ENCODE measurements around the gene ILF3. TPM values are rescaled to one million over a fixed set of nuclear protein-coding genes. Genes with fewer than 3 reads are reported as not detected.

The ILF3 gene
- total and polyA plus RNA-seq, 10 of the 15 experiments (the other 5 are each of a cell fraction or from before 2014, with no cell fraction given): 28.1 to 383 (median 176) TPM

DNA sequence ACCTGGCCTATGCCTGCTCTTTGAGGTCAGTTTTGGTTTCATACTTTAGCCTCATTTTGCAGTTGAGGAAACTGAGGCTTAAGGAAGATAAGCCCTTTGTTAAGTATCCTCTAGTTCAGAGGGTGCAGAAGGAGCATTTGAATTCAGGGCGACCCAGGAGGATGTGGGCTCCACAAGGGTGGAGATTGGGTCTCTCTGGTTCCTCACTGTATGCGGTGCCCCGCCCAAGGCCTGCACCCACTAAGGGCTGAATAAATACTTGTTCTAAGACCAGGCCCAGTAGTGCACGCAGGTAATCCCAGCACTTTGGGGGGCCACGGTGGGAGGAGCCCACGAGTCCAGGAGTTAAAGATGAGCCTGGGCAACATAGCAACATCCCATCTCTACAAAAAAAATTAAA, 29.6 kb upstream of the ILF3 start:
- no peak for FAIRE-seq
- DNase-seq (ENCODE audit: low read depth, low spot score): no peak

More for the DNA sequence above, 29.6 kb upstream of the ILF3 start:
- no peak overlapping the region for H3K9ac ChIP-seq (ENCODE audit: control insufficient read depth, insufficient read depth, low read length)
- H3K9me3 ChIP-seq (replicated peaks; ENCODE audit: control insufficient read depth, insufficient read depth, low read length): no peaks in the 10 kb centered on the region
- no peak overlapping the region for H3K4me2 ChIP-seq (ENCODE audit: control insufficient read depth, insufficient read depth)
- ChIA-PET SMC1A (ENCODE audit: uncharacterized antibody, unreplicated experiment) (no interaction called here), CTCF (no interaction called here), RAD21 (ENCODE audit: unreplicated experiment) (no interaction called here), POLR2A (no interaction called here)
- no peak overlapping the region for H3K4me3 ChIP-seq
- H3K79me2 ChIP-seq (ENCODE audit: control insufficient read depth, insufficient read depth, low read length): no peaks in the 10 kb centered on the region
- no peaks in the 10 kb centered on the region for H4K20me1 ChIP-seq (ENCODE audit: control insufficient read depth, insufficient read depth)
- BruUV-seq (replicated peaks): no TSS peak
- no peaks in the 10 kb centered on the region for H3K4me1 ChIP-seq (ENCODE audit: control insufficient read depth, insufficient read depth, low read length)
- no peak overlapping the region for H3K27ac ChIP-seq (ENCODE audit: control insufficient read depth, insufficient read depth)
- 62% methylated on average over 6 of the region's 6 CpGs for WGBS (ENCODE audit: insufficient coverage, insufficient replicate concordance, low lambda C conversion rate, missing lambda C conversion rate)
- intact Hi-C loops (cut with micrococcal nuclease; ENCODE audit: unreplicated experiment) (no loop called here), in situ Hi-C loops (cut with MboI) (no loop called here)
- H3K27me3 ChIP-seq (replicated peaks in 1 of 2; ENCODE audit: control insufficient read depth in 2 of 2, insufficient read depth in 2 of 2, low read length in 1 of 2): no peaks in the 10 kb centered on the region
- TF ChIP-seq WRNIP1 (IDR thresholded peaks at IDR 0.05; ENCODE audit: borderline replicate concordance, low read depth, low read length): no peak
- no peak for TF ChIP-seq ZNF207 (IDR thresholded peaks at IDR 0.05; ENCODE audit: borderline replicate concordance)
- no peak for TF ChIP-seq RELA (IDR thresholded peaks at IDR 0.05; ENCODE audit: borderline replicate concordance, partially characterized antibody)
- no peak for TF ChIP-seq ZNF687 (IDR thresholded peaks at IDR 0.05)
- no peak for TF ChIP-seq SP1 (IDR thresholded peaks at IDR 0.05; ENCODE audit: low read depth, low read length)
- H3K36me3 ChIP-seq (ENCODE audit: control insufficient read depth in 2 of 2, insufficient read depth in 2 of 2, low read length in 1 of 2): peaks cover 2 to 5% of the 10 kb centered on the region in 2 experiments; a peak in 2 of 4 replicates
- ATAC-seq: no peak
- no peak overlapping the region for H2AFZ ChIP-seq (ENCODE audit: control insufficient read depth, low read depth, low read length)
